ENCODE results near the gene GCSAM. TPM values are rescaled to one million over a fixed set of nuclear protein-coding genes. Genes with fewer than 3 reads are reported as not detected.

Gene GCSAM, protein sequence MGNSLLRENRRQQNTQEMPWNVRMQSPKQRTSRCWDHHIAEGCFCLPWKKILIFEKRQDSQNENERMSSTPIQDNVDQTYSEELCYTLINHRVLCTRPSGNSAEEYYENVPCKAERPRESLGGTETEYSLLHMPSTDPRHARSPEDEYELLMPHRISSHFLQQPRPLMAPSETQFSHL
- total RNA-seq, result 10 to 100 TPM; 11.8 to 14.6 TPM

- Mint-ChIP-seq H3K9me3 (no peaks in the 10 kb centered on the region), H3K36me3 (peaks cover 6% of the 10 kb centered on the region), H3K4me1 (peaks cover 61% of the 10 kb centered on the region), H3K27ac (peak within 1 kb of the TSS; percentile 94), H3K27me3 (no peaks in the 10 kb centered on the region), H3K4me3 (peak within 1 kb of the TSS; percentile 92)
- ATAC-seq (ENCODE audit: low read depth) (peak; percentile 82), DNase-seq (peak; percentile 47)
- POLR2A ChIA-PET, result interaction anchor here (0.9 to 1.5 kb wide), 3 partner anchors 9 to 21 kb away, joined by 3 to 6 read pairs (median 3); no protein-coding TSS in a partner anchor
These were observed at the start of gene GCSAM for GRCh38 chr3:112132975-112133448. TSS of gene GCSAM (minus strand) at chr3:112133248. CDS start at chr3:112133120, 128 bp downstream.

DNA sequence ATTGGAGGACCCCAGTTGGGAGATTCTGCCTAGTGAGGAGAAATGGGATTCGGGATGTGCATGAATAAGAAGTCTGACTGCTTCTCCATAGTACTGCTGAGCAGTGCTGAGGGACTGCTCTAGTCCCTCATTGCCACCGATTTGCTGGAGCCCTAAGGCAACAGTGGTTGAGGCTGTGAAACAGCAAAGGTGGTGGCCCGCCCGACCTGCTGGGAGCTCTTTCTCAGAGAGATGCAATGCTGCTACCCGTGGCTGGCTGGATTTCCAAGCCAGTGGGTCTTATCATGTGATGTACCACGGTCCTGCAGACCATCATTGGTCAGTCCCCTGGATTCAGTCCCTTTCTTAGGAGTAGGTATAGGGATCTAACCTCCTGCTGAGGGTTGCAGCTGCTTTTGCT is 42.6 kb upstream of the GCSAM start:
- H3K4me1 Mint-ChIP-seq, result no peaks in the 10 kb centered on the region
- H3K27ac Mint-ChIP-seq, result peak overlapping the region; percentile 32
- DNase-seq (no peak), ATAC-seq (ENCODE audit: low read depth) (no peak)
- POLR2A ChIA-PET, result no interaction called here
- no peaks in the 10 kb centered on the region for H3K9me3 Mint-ChIP-seq
- peaks cover 3% of the 10 kb centered on the region for H3K27me3 Mint-ChIP-seq
- H3K36me3 Mint-ChIP-seq, result no peaks in the 10 kb centered on the region
- H3K4me3 Mint-ChIP-seq, result no peak overlapping the region

DNA sequence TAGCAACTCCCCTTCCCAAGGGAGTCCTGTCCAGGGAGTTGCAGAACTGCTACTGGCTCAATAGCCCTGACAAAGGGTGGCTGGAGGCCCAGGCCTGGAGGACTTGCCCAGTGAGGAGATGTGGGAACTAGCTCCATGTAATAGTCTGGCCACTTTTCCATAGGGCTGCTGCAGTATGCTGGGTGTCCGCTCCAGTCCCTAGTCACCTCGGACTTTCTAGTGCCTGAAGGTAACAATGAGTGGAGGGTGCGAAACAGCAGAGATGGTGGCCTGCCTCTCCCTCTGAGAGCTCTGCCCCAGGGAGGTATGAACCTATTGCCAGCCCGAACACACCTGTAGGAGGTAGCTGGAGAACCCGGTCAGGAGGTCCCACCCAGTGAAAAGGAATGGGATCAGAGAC is 42.0 kb upstream of the GCSAM start:
- ATAC-seq (ENCODE audit: low read depth) (no peak), DNase-seq (no peak)
- POLR2A ChIA-PET, result no interaction called here
- Mint-ChIP-seq H3K4me3 (no peak overlapping the region), H3K36me3 (no peaks in the 10 kb centered on the region), H3K9me3 (no peaks in the 10 kb centered on the region), H3K27ac (no peak overlapping the region), H3K4me1 (no peaks in the 10 kb centered on the region), H3K27me3 (peaks cover 3% of the 10 kb centered on the region)

DNA sequence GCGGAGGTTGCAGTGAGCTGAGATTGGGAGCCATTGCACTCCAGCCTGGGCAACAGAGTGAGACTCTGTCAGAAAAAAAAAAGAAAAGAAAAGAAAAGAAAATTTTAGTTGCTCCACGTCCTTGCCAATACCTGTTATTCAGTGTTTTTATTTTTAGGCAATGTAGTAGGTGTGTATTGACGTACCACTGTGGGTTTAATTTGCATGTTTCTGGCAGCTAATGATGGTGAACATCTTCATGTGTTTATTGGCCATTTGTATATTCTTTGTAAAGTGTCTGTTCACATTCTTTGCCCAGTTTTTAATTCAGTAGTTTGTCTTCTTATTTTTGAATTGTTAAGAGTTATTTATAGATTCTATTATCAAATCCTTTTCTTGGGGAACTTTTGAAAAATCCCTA is 38.1 kb upstream of the GCSAM start:
- no peak for DNase-seq
- no peak overlapping the region for H3K4me3 Mint-ChIP-seq
- peaks cover 2% of the 10 kb centered on the region for H3K9me3 Mint-ChIP-seq
- H3K36me3 Mint-ChIP-seq, result no peaks in the 10 kb centered on the region
- POLR2A ChIA-PET, result no interaction called here
- H3K4me1 Mint-ChIP-seq, result no peaks in the 10 kb centered on the region
- no peak overlapping the region for H3K27ac Mint-ChIP-seq
- H3K27me3 Mint-ChIP-seq, result peaks cover 3% of the 10 kb centered on the region
- no peak for ATAC-seq (ENCODE audit: low read depth)

- POLR2A ChIA-PET, result no interaction called here
- DNase-seq, result no peak
- no peak for ATAC-seq (ENCODE audit: low read depth)
- H3K4me1 Mint-ChIP-seq, result no peaks in the 10 kb centered on the region
- peaks cover 3% of the 10 kb centered on the region for H3K27me3 Mint-ChIP-seq
- H3K36me3 Mint-ChIP-seq, result no peaks in the 10 kb centered on the region
- H3K27ac Mint-ChIP-seq, result no peak overlapping the region
- H3K4me3 Mint-ChIP-seq, result no peak overlapping the region
- H3K9me3 Mint-ChIP-seq, result peaks cover 2% of the 10 kb centered on the region
These were observed 37.0 kb upstream of the GCSAM start for GRCh38 chr3:112170046-112170445.

DNA sequence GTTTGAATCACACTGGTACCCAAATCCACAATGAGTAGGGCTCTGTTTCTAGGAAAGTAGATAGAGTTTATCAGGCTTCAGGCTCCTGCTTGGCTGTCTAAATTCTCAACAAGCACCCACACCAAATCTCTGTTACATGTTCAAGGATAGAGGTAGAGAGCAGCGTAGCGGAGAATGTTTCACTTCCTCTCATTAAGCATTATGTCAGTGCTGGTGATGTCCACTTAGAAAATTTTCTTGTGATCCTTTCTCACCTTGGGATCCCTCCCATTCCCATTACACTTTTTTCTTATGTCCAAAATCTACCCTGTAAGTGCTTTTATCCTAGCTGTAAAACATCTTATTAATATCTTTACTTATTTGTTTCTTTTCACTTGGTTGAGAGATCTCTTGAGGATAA is 34.7 kb upstream of the GCSAM start:
- Mint-ChIP-seq H3K27ac (no peak overlapping the region), H3K27me3 (peaks cover 3% of the 10 kb centered on the region), H3K9me3 (peaks cover 7% of the 10 kb centered on the region), H3K4me3 (no peak overlapping the region), H3K36me3 (no peaks in the 10 kb centered on the region), H3K4me1 (no peaks in the 10 kb centered on the region)
- ATAC-seq (ENCODE audit: low read depth), result no peak
- POLR2A ChIA-PET, result no interaction called here
- no peak for DNase-seq

DNA sequence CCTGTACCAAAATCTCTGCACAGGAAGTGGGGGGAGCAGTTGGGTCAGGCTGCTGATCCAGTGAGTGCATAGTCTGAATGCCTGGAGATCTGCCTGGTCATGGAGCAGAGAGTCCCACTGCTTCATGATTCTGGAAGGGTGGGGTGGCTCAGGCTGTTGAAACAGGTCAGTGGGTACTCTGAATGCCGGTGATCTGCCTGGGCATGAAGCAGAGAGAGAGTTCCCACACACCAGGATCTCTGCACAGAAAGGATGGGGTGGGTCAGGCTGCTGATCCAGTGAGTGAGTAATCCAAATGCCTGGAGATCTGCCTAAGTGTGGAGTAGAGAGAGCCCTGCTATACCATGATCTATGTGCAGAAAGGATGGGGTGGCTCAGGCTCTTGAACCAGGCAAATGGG is 16.1 kb upstream of the GCSAM start:
- POLR2A ChIA-PET, result no interaction called here
- ATAC-seq (ENCODE audit: low read depth) (no peak), DNase-seq (no peak)
- H3K27ac Mint-ChIP-seq, result no peak overlapping the region
- no peaks in the 10 kb centered on the region for H3K4me1 Mint-ChIP-seq
- peaks cover 12% of the 10 kb centered on the region for H3K9me3 Mint-ChIP-seq
- no peak overlapping the region for H3K4me3 Mint-ChIP-seq
- H3K36me3 Mint-ChIP-seq, result peaks cover 11% of the 10 kb centered on the region
- H3K27me3 Mint-ChIP-seq, result peaks cover 2% of the 10 kb centered on the region

DNA sequence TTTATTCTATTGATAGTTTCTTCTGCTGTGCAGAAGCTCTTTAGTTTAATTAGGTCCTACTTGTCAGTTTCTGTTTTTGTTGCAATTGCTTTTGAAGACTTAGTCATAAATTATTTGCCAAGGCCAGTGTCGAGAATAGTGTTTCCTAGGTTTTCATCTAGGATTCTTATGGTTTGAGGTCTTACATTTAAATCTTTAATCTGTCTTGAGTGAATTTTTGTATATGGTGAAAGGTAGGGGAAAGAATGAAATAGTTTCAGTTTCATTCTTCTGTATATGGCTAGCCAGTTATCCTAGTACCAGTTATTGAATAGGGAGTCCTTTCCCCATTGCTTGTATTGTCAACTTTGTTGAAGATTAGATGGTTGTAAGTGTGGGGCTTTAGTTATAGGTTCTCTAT is 10.6 kb upstream of the GCSAM start:
- peaks cover 17% of the 10 kb centered on the region for H3K36me3 Mint-ChIP-seq
- POLR2A ChIA-PET, result no interaction called here
- peaks cover 8% of the 10 kb centered on the region for H3K4me1 Mint-ChIP-seq
- H3K27me3 Mint-ChIP-seq, result no peaks in the 10 kb centered on the region
- ATAC-seq (ENCODE audit: low read depth), result no peak
- H3K4me3 Mint-ChIP-seq, result peak overlapping the region; percentile 50
- H3K27ac Mint-ChIP-seq, result peak overlapping the region; percentile 49
- peaks cover 18% of the 10 kb centered on the region for H3K9me3 Mint-ChIP-seq
- DNase-seq, result no peak

DNA sequence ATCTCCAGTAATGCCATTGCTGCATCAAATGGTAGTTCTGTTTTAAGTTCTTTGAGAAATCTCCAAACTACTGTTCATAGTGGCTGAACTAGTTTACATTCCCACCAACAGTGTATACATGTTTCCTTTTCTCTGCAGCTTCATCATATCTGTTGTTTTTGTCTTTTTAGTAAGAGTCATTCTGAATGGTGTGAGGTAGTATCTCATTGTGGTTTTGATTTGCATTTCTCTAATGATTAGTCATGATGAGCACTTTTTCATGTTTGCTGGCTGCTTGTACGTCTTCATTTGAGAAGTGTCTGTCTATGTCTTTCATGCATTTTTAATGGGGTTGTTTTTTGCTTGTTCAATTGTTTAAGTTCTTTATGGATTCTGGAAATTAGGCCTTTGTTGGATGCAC is 10.2 kb upstream of the GCSAM start:
- H3K9me3 Mint-ChIP-seq, result peaks cover 18% of the 10 kb centered on the region
- no peaks in the 10 kb centered on the region for H3K27me3 Mint-ChIP-seq
- POLR2A ChIA-PET, result no interaction called here
- peaks cover 17% of the 10 kb centered on the region for H3K36me3 Mint-ChIP-seq
- DNase-seq (no peak), ATAC-seq (ENCODE audit: low read depth) (no peak)
- no peak overlapping the region for H3K27ac Mint-ChIP-seq
- peaks cover 8% of the 10 kb centered on the region for H3K4me1 Mint-ChIP-seq
- H3K4me3 Mint-ChIP-seq, result peak overlapping the region; percentile 50

GRCh38 chr3:112141293-112141692 is 8.2 kb upstream of the GCSAM start:
- H3K27ac Mint-ChIP-seq, result no peak overlapping the region
- peaks cover 7% of the 10 kb centered on the region for H3K9me3 Mint-ChIP-seq
- DNase-seq, result no peak
- H3K4me1 Mint-ChIP-seq, result peaks cover 12% of the 10 kb centered on the region
- H3K27me3 Mint-ChIP-seq, result no peaks in the 10 kb centered on the region
- ATAC-seq (ENCODE audit: low read depth), result no peak
- POLR2A ChIA-PET, result no interaction called here
- peaks cover 10% of the 10 kb centered on the region for H3K36me3 Mint-ChIP-seq
- H3K4me3 Mint-ChIP-seq, result no peak overlapping the region

GRCh38 chr3:112140584-112140983 is 7.5 kb upstream of the GCSAM start:
- peaks cover 6% of the 10 kb centered on the region for H3K36me3 Mint-ChIP-seq
- peaks cover 5% of the 10 kb centered on the region for H3K9me3 Mint-ChIP-seq
- DNase-seq (no peak), ATAC-seq (ENCODE audit: low read depth) (no peak)
- no peak overlapping the region for H3K27ac Mint-ChIP-seq
- peaks cover 12% of the 10 kb centered on the region for H3K4me1 Mint-ChIP-seq
- POLR2A ChIA-PET, result no interaction called here
- H3K27me3 Mint-ChIP-seq, result no peaks in the 10 kb centered on the region
- no peak overlapping the region for H3K4me3 Mint-ChIP-seq

DNA sequence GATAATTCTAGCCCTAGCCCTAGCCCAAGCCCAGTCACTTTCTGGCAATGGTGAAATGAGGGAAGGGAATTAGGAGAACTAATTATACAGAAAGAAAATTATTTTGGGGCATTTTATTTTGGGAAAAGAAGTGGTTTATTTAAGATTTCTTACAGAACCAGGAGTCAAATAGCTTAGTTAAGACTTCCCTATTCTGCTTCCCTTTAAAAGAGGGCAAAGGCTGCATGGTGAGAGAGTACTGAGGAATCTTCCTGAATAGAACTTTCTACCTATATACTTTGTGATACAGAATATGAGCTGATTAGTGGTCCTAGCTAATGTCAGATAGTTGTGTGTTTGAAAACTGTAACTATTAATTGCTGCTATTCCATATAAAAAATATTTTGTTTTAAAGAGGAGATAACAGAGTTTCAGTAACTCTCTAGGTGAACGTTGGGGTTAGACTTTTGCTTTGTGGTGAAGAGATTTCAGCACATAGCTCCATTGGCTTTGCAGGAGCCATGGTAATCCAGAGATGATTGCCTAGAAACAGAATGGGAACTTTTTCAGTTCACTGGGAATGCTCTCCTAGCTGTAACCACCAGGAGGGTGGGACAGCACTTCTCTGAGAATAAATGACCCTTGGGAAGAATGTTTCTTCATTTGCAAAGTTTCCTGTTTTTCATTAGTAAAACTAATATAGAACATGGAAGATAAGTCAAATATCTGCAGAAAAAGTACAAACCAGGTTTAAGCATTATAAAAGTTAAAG is 5.3 kb upstream of the GCSAM start:
- peaks cover 25% of the 10 kb centered on the region for H3K4me1 Mint-ChIP-seq
- no peak overlapping the region for H3K4me3 Mint-ChIP-seq

DNA sequence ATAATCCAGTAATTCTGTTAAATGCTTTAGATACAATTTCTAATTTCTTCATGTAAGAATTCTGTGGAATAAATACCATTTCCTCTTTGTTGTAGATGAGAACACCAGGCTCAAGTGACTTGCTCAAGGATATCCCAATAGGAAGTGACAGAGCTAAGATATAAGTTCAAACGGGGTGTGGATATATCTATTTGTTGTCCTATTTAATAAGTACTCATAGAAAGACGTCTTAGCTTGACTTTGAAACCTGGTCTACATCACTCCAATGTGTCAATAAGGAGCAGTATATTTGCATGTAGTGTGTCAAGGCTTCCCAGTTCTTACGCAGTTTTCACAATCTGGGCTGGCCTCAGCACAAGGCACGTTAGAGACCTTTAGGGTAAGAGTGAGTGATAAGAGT is 4.7 kb upstream of the GCSAM start:
- H3K27ac Mint-ChIP-seq, result no peak overlapping the region
- H3K4me1 Mint-ChIP-seq, result peaks cover 28% of the 10 kb centered on the region
- DNase-seq (no peak), ATAC-seq (ENCODE audit: low read depth) (no peak)
- no peaks in the 10 kb centered on the region for H3K36me3 Mint-ChIP-seq
- H3K27me3 Mint-ChIP-seq, result no peaks in the 10 kb centered on the region
- H3K9me3 Mint-ChIP-seq, result no peaks in the 10 kb centered on the region
- POLR2A ChIA-PET, result no interaction called here
- no peak overlapping the region for H3K4me3 Mint-ChIP-seq

More for the DNA sequence above, 5.3 kb upstream of the GCSAM start:
- Mint-ChIP-seq H3K27ac (no peak overlapping the region), H3K36me3 (peaks cover 2% of the 10 kb centered on the region), H3K27me3 (no peaks in the 10 kb centered on the region), H3K9me3 (peaks cover 2% of the 10 kb centered on the region)
- POLR2A ChIA-PET, result no interaction called here
- ATAC-seq (ENCODE audit: low read depth) (no peak), DNase-seq (no peak)

DNA sequence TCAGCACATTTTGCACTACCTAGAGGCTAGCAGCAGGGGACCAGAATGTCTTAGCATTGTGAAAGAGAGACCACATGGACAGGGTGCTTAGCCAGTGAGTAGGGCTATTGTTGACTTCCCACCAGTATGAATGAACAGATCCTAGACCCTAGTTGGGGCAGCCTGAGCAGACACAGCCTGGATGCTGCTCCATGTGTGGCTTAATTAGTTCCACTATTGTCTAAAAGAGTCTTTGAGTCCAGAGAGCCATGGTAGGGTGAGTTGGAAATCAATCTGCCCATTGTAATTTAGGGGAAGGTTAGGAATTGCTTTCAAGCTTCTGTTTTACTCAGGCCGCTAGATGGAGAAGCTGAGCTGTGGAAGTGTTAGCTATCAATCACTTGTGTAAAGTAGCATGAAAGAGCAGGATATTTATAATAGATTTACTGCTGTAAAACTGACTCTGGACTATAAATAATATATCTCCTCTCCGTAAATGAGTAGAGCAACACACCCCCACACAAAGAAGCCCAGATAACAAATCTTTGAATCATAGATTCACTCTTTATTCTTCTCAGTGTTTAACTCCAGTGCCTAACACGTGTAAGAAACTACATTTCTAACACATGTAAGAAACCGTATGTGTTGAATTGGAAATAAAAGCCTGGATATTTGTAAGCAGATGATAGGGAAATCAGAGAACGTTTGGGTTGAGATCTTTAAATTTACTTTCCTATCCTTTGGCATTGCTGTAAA is 4.1 kb upstream of the GCSAM start:
- Mint-ChIP-seq H3K4me3 (no peak overlapping the region), H3K36me3 (no peaks in the 10 kb centered on the region), H3K9me3 (no peaks in the 10 kb centered on the region), H3K27me3 (no peaks in the 10 kb centered on the region), H3K4me1 (peaks cover 32% of the 10 kb centered on the region), H3K27ac (no peak overlapping the region)
- ATAC-seq (ENCODE audit: low read depth), result no peak
- POLR2A ChIA-PET, result no interaction called here
- DNase-seq, result no peak

All from activated naive CD8-positive, alpha-beta T cell treated with anti-CD3 and anti-CD28 coated beads, Interleukin-2, amount 10 ng/mL, durations not matched to agents 7 days and 5 days (primary cell).